HEK293 (cell line): Measurements from ENCODE around the gene MAN1C1.
A peak's percentile ranks its signal among the peaks of the same experiment; 100 is the strongest.

Source experiments
- CTCF ChIA-PET: fragments of 350-600 bp; formaldehyde crosslinking; extraction: SDS; loops from one replicate; lab custom pipeline; 2021; ENCODE audit warnings: antibody characterized with exemption; lab: Yijun Ruan, JAX
- POLR2A ChIA-PET: fragments of 300-600 bp; formaldehyde crosslinking; extraction: SDS; loops from one replicate; lab custom pipeline; 2020; ENCODE audit warnings: antibody characterized with exemption, inconsistent platforms; lab: Yijun Ruan, JAX
- H3K27ac ChIP-seq: fragments of 200-500 bp; sonication (Bioruptor generic); 2 replicates; pipeline ENCODE4 v1.5.1; 2014; ENCODE audit warnings: low read depth, low read length, control low read depth, inconsistent platforms; ENCODE audit errors: extremely low read depth
- H3K36me3 ChIP-seq, 2 experiments: fragments of 200-500 bp in 1 of 2; sonication (Bioruptor generic) in 1 of 2; 1 replicate in 1 of 2; 2 replicates in 1 of 2; pipeline ENCODE4 v1.5.1; 2014 to 2017; ENCODE audit warnings: inconsistent platforms in 2 of 2, low read length in 2 of 2; ENCODE audit not compliant: control insufficient read depth in 2 of 2, insufficient read depth in 1 of 2
- H3K4me1 ChIP-seq: fragments of 200-500 bp; sonication (Bioruptor generic); 2 replicates; pipeline ENCODE4 v1.5.1; 2014; ENCODE audit warnings: mild to moderate bottlenecking, low read length, inconsistent platforms; ENCODE audit not compliant: control insufficient read depth, insufficient read depth
- H3K4me3 ChIP-seq: 2 replicates; pipeline ENCODE4 v1.5.1; 2011; ENCODE audit warnings: low read depth, mild to moderate bottlenecking, control low read depth, low read length, moderate library complexity
- H3K9me3 ChIP-seq: fragments of 200-500 bp; sonication (Bioruptor generic); 2 replicates; pipeline ENCODE4 v1.5.1; 2014; ENCODE audit warnings: low read depth, low read length, inconsistent platforms; ENCODE audit not compliant: control insufficient read depth, insufficient read depth
- ATF2 ChIP-seq: fragments of 450-650 bp; formaldehyde crosslinking; IDR thresholded peaks from 2 replicates; pipeline ENCODE4 v1.5.1; 2016; ENCODE audit warnings: missing biosample characterization, missing genetic modification characterization, low read depth
- GFI1B ChIP-seq: fragments of 450-650 bp; formaldehyde crosslinking; IDR thresholded peaks from 2 replicates; pipeline ENCODE4 v1.5.1; 2016; ENCODE audit warnings: missing biosample characterization, missing genetic modification characterization
- HOXD13 ChIP-seq: sonication (generic); formaldehyde crosslinking; IDR thresholded peaks from 2 replicates; pipeline ENCODE4 v1.8.0; 2022; ENCODE audit warnings: missing genetic modification reagents, borderline replicate concordance
- PRDM4 ChIP-seq: fragments of 450-650 bp; formaldehyde crosslinking; IDR thresholded peaks from 2 replicates; pipeline ENCODE4 v1.5.1; 2017; ENCODE audit warnings: missing biosample characterization, missing genetic modification characterization
- SCRT1 ChIP-seq: fragments of 450-650 bp; formaldehyde crosslinking; IDR thresholded peaks from 2 replicates; pipeline ENCODE4 v1.5.1; 2016; ENCODE audit warnings: missing biosample characterization, missing genetic modification characterization, borderline replicate concordance
- SCRT2 ChIP-seq: fragments of 450-650 bp; formaldehyde crosslinking; IDR thresholded peaks from 2 replicates; pipeline ENCODE4 v1.5.1; 2016; ENCODE audit warnings: missing biosample characterization, missing genetic modification characterization
- YY1 ChIP-seq: fragments of 450-650 bp; formaldehyde crosslinking; IDR thresholded peaks from 2 replicates; pipeline ENCODE4 v1.5.1; 2018; ENCODE audit warnings: missing biosample characterization, missing genetic modification characterization
- ZEB2 ChIP-seq: fragments of 450-650 bp; formaldehyde crosslinking; IDR thresholded peaks from 2 replicates; pipeline ENCODE4 v1.5.1; 2016; ENCODE audit warnings: missing biosample characterization, missing genetic modification characterization
- ZNF121 ChIP-seq: fragments of 450-650 bp; formaldehyde crosslinking; IDR thresholded peaks from 2 replicates; pipeline ENCODE4 v1.5.1; 2016; ENCODE audit warnings: missing biosample characterization, missing genetic modification characterization
- ZNF174 ChIP-seq: fragments of 450-650 bp; formaldehyde crosslinking; IDR thresholded peaks from 2 replicates; pipeline ENCODE4 v1.5.0; 2017; ENCODE audit warnings: missing biosample characterization, mild to moderate bottlenecking, missing genetic modification characterization
- ZNF18 ChIP-seq: fragments of 450-650 bp; formaldehyde crosslinking; IDR thresholded peaks from 2 replicates; pipeline ENCODE4 v1.5.1; 2016; ENCODE audit warnings: missing biosample characterization, missing genetic modification characterization
- ZNF23 ChIP-seq: fragments of 450-650 bp; formaldehyde crosslinking; IDR thresholded peaks from 2 replicates; pipeline ENCODE4 v1.5.1; 2016; ENCODE audit warnings: missing biosample characterization, missing genetic modification characterization, borderline replicate concordance
- ZNF549 ChIP-seq: fragments of 450-650 bp; IDR thresholded peaks from 2 replicates; pipeline ENCODE4 v1.5.1; 2018; ENCODE audit warnings: missing biosample characterization, missing genetic modification characterization, mild to moderate bottlenecking, inconsistent platforms, moderate library complexity
- ZNF600 ChIP-seq: fragments of 450-650 bp; formaldehyde crosslinking; IDR thresholded peaks from 2 replicates; pipeline ENCODE4 v1.5.1; 2016; ENCODE audit warnings: missing biosample characterization, missing genetic modification characterization
- ZNF645 ChIP-seq: fragments of 450-650 bp; formaldehyde crosslinking; IDR thresholded peaks from 2 replicates; pipeline ENCODE4; 2016; ENCODE audit warnings: missing biosample characterization, missing genetic modification characterization
- ZNF670 ChIP-seq: fragments of 450-650 bp; formaldehyde crosslinking; IDR thresholded peaks from 2 replicates; pipeline ENCODE4 v1.5.1; 2016; ENCODE audit warnings: missing biosample characterization, missing genetic modification characterization, low read depth
- ZNF747 ChIP-seq: fragments of 450-650 bp; formaldehyde crosslinking; IDR thresholded peaks from 2 replicates; pipeline ENCODE4 v1.5.1; 2016; ENCODE audit warnings: missing biosample characterization, missing genetic modification characterization
- ZNF768 ChIP-seq: fragments of 450-650 bp; formaldehyde crosslinking; IDR thresholded peaks from 2 replicates; pipeline ENCODE4 v1.5.1; 2018; ENCODE audit warnings: missing biosample characterization, mild to moderate bottlenecking, missing genetic modification characterization
- ZSCAN16 ChIP-seq: fragments of 450-650 bp; formaldehyde crosslinking; IDR thresholded peaks from 2 replicates; pipeline ENCODE4 v1.5.1; 2016; ENCODE audit warnings: missing biosample characterization, missing genetic modification characterization
- ZSCAN5A ChIP-seq: fragments of 450-650 bp; formaldehyde crosslinking; IDR thresholded peaks from 2 replicates; pipeline ENCODE4 v1.5.1; 2016; ENCODE audit warnings: missing biosample characterization, missing genetic modification characterization

MAN1C1 gene

GRCh38 chr1:25821630-25822091 is 205.1 kb downstream of the MAN1C1 start (continued):
- no peak for TF ChIP-seq HOXD13 (CRISPR knock-in tag)
- no peak for TF ChIP-seq ZNF549
- TF ChIP-seq ZSCAN16 (tag by site-specific recombination), result no peak
- no peak for TF ChIP-seq ZNF174 (tag by site-specific recombination)
- no peak for TF ChIP-seq ZNF768 (tag by site-specific recombination)
- no peak for TF ChIP-seq ZNF645 (tag by site-specific recombination)
- TF ChIP-seq, all 188 proteins: peak for 2

GRCh38 chr1:25825605-25826004 is 209.0 kb downstream of the MAN1C1 start:
- ChIA-PET CTCF (interaction anchor here (0.7 to 1.1 kb wide), 2 partner anchors 31 to 56 kb away, joined by 3 read pairs; no protein-coding TSS in a partner anchor), POLR2A (no interaction called here)
- Histone ChIP-seq H3K4me3 (no peak overlapping the region), H3K36me3 (peaks cover 10 to 81% of the 10 kb centered on the region in 2 experiments; a peak in 2 of 3 replicates), H3K27ac (no peak overlapping the region), H3K9me3 (no peaks in the 10 kb centered on the region), H3K4me1 (no peaks in the 10 kb centered on the region)
- TF ChIP-seq GFI1B (tag by site-specific recombination), result no peak
- 0 out of 2 replicates have a peak, but pooled peaks have one; percentile 29 for TF ChIP-seq SCRT2 (tag by site-specific recombination)

- TF ChIP-seq YY1 (no peak), ZNF600 (0 out of 2 replicates have a peak, but pooled peaks have one; percentile 46), ZNF747 (tag by site-specific recombination) (no peak), ZEB2 (tag by site-specific recombination) (no peak), ZSCAN16 (tag by site-specific recombination) (no peak)
- TF ChIP-seq, all 188 proteins: peak for 1
- no peaks in the 10 kb centered on the region for H3K4me1 ChIP-seq
- CTCF ChIA-PET, result no interaction called here
- no peak overlapping the region for H3K4me3 ChIP-seq
- H3K36me3 ChIP-seq, result peaks cover 10 to 87% of the 10 kb centered on the region in 2 experiments
- no peak overlapping the region for H3K27ac ChIP-seq
- POLR2A ChIA-PET, result no interaction called here
- H3K9me3 ChIP-seq, result no peaks in the 10 kb centered on the region
Measured at GRCh38 chr1:25826571-25826970, 210.0 kb downstream of the MAN1C1 start.

- peaks cover 16 to 96% of the 10 kb centered on the region in 2 experiments for H3K36me3 ChIP-seq
- H3K4me1 ChIP-seq, result no peaks in the 10 kb centered on the region
- no peak overlapping the region for H3K27ac ChIP-seq
- H3K4me3 ChIP-seq, result no peak overlapping the region
- no peaks in the 10 kb centered on the region for H3K9me3 ChIP-seq
- CTCF ChIA-PET, result no interaction called here
- POLR2A ChIA-PET, result interaction anchor here (1.3 kb wide), 1 partner anchor 9 kb away, joined by 5 read pairs; the partner anchor contains the start of gene MTFR1L
- peak; percentile 80 for TF ChIP-seq SCRT1 (tag by site-specific recombination)
- no peak for TF ChIP-seq ZNF23
- TF ChIP-seq PRDM4 (tag by site-specific recombination), result no peak
- TF ChIP-seq ZSCAN5A (tag by site-specific recombination), result no peak
- peak; percentile 82 for TF ChIP-seq SCRT2 (tag by site-specific recombination)
- TF ChIP-seq ATF2 (tag by site-specific recombination), result no peak
- no peak for TF ChIP-seq ZNF18
- no peak for TF ChIP-seq ZNF670 (tag by site-specific recombination)
- TF ChIP-seq ZNF121 (tag by site-specific recombination), result no peak
Measured at GRCh38 chr1:25828491-25828890, 211.9 kb downstream of the MAN1C1 start.
